Measurements from ENCODE around the gene ZNF460. TPM values are rescaled to one million over a fixed set of nuclear protein-coding genes. Genes with fewer than 3 reads are reported as not detected.

Gene ZNF460
- total RNA-seq, 1 experiment from 2014 or later = 62.9 TPM

DNA sequence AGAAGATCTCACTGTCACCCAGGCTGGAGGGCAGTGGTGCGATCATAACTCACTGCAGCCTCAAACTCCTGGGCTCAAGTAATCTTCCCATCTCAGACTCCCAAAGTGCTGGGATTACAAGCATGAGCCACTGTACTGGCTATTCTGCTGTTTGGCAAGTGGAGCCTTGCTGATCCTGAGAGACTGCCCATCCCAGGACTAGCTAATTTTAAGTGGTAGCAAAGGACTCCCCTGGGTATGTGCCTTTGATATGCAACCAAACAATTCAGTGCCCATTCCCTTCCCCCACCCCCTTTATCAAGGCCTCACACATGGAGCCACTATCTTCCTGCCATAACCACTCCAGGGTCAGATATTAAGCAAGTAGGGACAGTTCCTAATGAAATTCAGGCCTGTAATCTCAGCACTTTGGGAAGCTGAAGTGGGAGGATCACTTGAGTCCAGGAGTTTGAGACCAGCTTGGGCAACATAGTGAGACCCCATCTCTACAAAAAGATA, 17.0 kb upstream of the ZNF460 start:
- no peaks in the 10 kb centered on the region for H3K9me3 Mint-ChIP-seq
- H3K27ac Mint-ChIP-seq = no peak overlapping the region
- H3K4me3 Mint-ChIP-seq = no peak overlapping the region
- TF ChIP-seq MXD4 (CRISPR knock-in tag; IDR thresholded peaks at IDR 0.05; ENCODE audit: borderline replicate concordance) (no peak), FOXP1 (CRISPR knock-in tag; IDR thresholded peaks at IDR 0.05; ENCODE audit: borderline replicate concordance) (no peak), ZNF416 (CRISPR knock-in tag; IDR thresholded peaks at IDR 0.05) (no peak), TEAD4 (CRISPR knock-in tag; IDR thresholded peaks at IDR 0.05) (no peak), CREM (CRISPR knock-in tag; IDR thresholded peaks at IDR 0.05) (no peak), RORB (CRISPR knock-in tag; IDR thresholded peaks at IDR 0.05) (no peak)
- TF ChIP-seq, protein P1, sequence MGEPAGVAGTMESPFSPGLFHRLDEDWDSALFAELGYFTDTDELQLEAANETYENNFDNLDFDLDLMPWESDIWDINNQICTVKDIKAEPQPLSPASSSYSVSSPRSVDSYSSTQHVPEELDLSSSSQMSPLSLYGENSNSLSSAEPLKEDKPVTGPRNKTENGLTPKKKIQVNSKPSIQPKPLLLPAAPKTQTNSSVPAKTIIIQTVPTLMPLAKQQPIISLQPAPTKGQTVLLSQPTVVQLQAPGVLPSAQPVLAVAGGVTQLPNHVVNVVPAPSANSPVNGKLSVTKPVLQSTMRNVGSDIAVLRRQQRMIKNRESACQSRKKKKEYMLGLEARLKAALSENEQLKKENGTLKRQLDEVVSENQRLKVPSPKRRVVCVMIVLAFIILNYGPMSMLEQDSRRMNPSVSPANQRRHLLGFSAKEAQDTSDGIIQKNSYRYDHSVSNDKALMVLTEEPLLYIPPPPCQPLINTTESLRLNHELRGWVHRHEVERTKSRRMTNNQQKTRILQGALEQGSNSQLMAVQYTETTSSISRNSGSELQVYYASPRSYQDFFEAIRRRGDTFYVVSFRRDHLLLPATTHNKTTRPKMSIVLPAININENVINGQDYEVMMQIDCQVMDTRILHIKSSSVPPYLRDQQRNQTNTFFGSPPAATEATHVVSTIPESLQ (CRISPR knock-in tag; IDR thresholded peaks at IDR 0.05) = no peak
- H3K27me3 Mint-ChIP-seq (ENCODE audit: low read depth) = no peaks in the 10 kb centered on the region
- peaks cover 19% of the 10 kb centered on the region for H3K4me1 Mint-ChIP-seq
- ATAC-seq (peak; percentile 77), DNase-seq (ENCODE audit: low spot score) (no peak)
- no peaks in the 10 kb centered on the region for H3K36me3 Mint-ChIP-seq
- ChIA-PET CTCF (interaction anchor here (0.9 kb wide), 1 partner anchor 31 kb away, joined by 3 read pairs; no protein-coding TSS in a partner anchor), POLR2A (interaction anchor here (0.6 kb wide), 1 partner anchor 34 kb away, joined by 6 read pairs; no protein-coding TSS in a partner anchor)

DNA sequence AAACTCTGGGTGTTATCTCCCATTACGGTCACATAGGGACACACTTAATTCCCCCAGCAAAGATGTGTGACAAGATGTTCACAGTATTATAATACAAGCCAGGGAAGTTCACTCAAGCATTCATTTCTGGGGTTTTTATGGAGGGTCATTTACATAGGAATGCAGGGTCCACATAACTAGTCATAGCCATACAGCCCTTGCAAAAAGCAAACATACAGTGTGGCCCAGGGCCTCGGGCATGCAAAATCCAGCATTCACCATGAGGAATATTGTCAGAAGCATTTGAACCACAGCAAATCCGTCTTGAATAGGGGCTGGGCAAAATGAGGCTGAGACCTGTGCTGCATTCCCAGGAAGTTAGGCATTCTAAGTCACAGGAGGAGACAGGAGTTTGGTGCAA, 13.0 kb upstream of the ZNF460 start:
- Mint-ChIP-seq H3K36me3 (no peaks in the 10 kb centered on the region), H3K4me1 (peaks cover 19% of the 10 kb centered on the region), H3K27me3 (ENCODE audit: low read depth) (no peaks in the 10 kb centered on the region; the same call in 1 of the 2 replicates), H3K27ac (peak overlapping the region; percentile 5; the same call in 1 of the 2 replicates), H3K4me3 (no peak overlapping the region), H3K9me3 (no peaks in the 10 kb centered on the region)
- no peak for ATAC-seq
- POLR2A ChIA-PET = no interaction called here
- DNase-seq (ENCODE audit: low spot score) = no peak
- CTCF ChIA-PET = no interaction called here
- TF ChIP-seq NFE2L1 (CRISPR knock-in tag; IDR thresholded peaks at IDR 0.05) = no peak
- no peak for TF ChIP-seq HMGA2 (CRISPR knock-in tag; IDR thresholded peaks at IDR 0.05)

DNA sequence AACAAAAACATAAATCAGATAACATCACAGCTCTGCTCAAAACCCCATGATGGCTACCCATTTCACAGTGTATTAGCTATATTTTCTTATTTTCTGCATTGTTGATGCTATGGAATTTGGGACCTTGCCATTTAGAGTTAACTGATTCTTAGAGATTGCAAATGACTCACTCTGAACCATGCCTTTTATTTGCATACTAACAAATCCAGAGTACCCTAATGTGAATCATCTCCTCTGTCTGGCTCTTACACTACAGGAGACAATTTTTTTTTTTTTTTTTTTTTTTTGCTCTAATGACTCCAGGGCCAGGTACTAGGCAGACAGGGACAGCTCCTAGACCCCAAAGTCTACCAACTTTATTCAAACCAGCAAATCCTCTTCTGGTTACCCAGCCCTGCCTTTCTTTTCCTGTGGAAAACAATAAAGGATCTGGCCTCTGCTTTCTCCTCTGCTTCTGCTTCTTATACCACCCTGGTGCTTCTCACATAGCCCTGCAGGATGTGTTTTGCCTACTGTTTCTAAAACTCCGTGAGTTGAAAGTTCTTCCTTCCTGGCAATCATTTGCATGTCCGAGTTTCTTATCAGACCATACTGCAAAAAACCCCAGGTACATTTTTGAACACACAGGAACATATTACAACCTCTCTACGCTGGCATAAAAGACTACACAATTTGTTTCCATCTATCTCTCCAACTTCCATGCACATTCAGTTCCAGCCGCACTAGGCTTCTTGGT, 10.6 kb upstream of the ZNF460 start:
- POLR2A ChIA-PET = no interaction called here
- no peak overlapping the region for H3K4me3 Mint-ChIP-seq

More for the DNA sequence above, 10.6 kb upstream of the ZNF460 start:
- Mint-ChIP-seq H3K9me3 (no peaks in the 10 kb centered on the region), H3K36me3 (no peaks in the 10 kb centered on the region), H3K4me1 (peaks cover 6% of the 10 kb centered on the region), H3K27me3 (ENCODE audit: low read depth) (no peaks in the 10 kb centered on the region; the same call in 1 of the 2 replicates), H3K27ac (0 out of 2 replicates have a peak overlapping the region, but pooled peaks have one; percentile 29)
- no peak for TF ChIP-seq NR1H2 (CRISPR knock-in tag; IDR thresholded peaks at IDR 0.05)
- TF ChIP-seq, protein P2, sequence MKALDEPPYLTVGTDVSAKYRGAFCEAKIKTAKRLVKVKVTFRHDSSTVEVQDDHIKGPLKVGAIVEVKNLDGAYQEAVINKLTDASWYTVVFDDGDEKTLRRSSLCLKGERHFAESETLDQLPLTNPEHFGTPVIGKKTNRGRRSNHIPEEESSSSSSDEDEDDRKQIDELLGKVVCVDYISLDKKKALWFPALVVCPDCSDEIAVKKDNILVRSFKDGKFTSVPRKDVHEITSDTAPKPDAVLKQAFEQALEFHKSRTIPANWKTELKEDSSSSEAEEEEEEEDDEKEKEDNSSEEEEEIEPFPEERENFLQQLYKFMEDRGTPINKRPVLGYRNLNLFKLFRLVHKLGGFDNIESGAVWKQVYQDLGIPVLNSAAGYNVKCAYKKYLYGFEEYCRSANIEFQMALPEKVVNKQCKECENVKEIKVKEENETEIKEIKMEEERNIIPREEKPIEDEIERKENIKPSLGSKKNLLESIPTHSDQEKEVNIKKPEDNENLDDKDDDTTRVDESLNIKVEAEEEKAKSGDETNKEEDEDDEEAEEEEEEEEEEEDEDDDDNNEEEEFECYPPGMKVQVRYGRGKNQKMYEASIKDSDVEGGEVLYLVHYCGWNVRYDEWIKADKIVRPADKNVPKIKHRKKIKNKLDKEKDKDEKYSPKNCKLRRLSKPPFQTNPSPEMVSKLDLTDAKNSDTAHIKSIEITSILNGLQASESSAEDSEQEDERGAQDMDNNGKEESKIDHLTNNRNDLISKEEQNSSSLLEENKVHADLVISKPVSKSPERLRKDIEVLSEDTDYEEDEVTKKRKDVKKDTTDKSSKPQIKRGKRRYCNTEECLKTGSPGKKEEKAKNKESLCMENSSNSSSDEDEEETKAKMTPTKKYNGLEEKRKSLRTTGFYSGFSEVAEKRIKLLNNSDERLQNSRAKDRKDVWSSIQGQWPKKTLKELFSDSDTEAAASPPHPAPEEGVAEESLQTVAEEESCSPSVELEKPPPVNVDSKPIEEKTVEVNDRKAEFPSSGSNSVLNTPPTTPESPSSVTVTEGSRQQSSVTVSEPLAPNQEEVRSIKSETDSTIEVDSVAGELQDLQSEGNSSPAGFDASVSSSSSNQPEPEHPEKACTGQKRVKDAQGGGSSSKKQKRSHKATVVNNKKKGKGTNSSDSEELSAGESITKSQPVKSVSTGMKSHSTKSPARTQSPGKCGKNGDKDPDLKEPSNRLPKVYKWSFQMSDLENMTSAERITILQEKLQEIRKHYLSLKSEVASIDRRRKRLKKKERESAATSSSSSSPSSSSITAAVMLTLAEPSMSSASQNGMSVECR (CRISPR knock-in tag; IDR thresholded peaks at IDR 0.05; ENCODE audit: borderline replicate concordance) = no peak
- no peak for TF ChIP-seq FOXJ3 (CRISPR knock-in tag; IDR thresholded peaks at IDR 0.05; ENCODE audit: borderline replicate concordance)
- TF ChIP-seq, protein P3, sequence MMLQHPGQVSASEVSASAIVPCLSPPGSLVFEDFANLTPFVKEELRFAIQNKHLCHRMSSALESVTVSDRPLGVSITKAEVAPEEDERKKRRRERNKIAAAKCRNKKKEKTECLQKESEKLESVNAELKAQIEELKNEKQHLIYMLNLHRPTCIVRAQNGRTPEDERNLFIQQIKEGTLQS (CRISPR knock-in tag; conservative IDR thresholded peaks at IDR 0.05) = no peak
- no peak for TF ChIP-seq ESRRA (CRISPR knock-in tag; IDR thresholded peaks at IDR 0.05; ENCODE audit: borderline replicate concordance)
- no peak for TF ChIP-seq GRHL2 (CRISPR knock-in tag; IDR thresholded peaks at IDR 0.05; ENCODE audit: insufficient replicate concordance, severe bottlenecking)
- TF ChIP-seq, protein P4, sequence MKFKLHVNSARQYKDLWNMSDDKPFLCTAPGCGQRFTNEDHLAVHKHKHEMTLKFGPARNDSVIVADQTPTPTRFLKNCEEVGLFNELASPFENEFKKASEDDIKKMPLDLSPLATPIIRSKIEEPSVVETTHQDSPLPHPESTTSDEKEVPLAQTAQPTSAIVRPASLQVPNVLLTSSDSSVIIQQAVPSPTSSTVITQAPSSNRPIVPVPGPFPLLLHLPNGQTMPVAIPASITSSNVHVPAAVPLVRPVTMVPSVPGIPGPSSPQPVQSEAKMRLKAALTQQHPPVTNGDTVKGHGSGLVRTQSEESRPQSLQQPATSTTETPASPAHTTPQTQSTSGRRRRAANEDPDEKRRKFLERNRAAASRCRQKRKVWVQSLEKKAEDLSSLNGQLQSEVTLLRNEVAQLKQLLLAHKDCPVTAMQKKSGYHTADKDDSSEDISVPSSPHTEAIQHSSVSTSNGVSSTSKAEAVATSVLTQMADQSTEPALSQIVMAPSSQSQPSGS (CRISPR knock-in tag; IDR thresholded peaks at IDR 0.05; ENCODE audit: borderline replicate concordance, low read depth) = no peak
- ATAC-seq (no peak), DNase-seq (ENCODE audit: low spot score) (no peak)
- CTCF ChIA-PET = interaction anchor here (1.0 kb wide), 1 partner anchor 33 kb away, joined by 3 read pairs; no protein-coding TSS in a partner anchor

Data from WTC11 (cell line).